GM21390 (cell line): Measurements from ENCODE around the gene HIVEP3.

ENCODE experiments used
- ATAC-seq: cut with Tn5 transposase; IDR thresholded peaks from one replicate; pipeline ENCODE4 v1.9.1; 2021; ENCODE audit not compliant: unreplicated experiment

The HIVEP3 gene

GRCh38 chr1:41592451-41593125 lies 326.1 kb downstream of the HIVEP3 start:
- no peak for ATAC-seq

DNA sequence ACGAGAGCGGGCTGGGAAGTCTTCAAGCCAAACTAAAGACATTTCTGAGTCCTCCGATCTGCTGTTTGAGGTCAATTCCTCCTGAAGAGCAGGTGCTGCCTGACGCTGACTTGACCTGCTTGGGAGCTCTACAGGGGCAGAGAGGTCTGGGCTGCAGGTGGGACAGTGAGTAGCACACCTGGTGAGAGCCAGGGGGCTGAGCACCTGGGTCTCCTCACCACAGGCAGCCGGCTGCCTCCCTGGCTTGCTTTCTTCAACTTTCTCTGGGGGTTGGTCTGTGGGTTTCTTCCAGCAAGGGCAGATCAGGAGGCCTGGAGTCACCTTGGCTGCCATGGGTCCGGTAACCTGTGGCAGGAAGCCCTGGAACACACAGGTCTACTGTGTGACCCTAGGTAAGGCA lies 326.8 kb downstream of the HIVEP3 start:
- no peak for ATAC-seq

DNA sequence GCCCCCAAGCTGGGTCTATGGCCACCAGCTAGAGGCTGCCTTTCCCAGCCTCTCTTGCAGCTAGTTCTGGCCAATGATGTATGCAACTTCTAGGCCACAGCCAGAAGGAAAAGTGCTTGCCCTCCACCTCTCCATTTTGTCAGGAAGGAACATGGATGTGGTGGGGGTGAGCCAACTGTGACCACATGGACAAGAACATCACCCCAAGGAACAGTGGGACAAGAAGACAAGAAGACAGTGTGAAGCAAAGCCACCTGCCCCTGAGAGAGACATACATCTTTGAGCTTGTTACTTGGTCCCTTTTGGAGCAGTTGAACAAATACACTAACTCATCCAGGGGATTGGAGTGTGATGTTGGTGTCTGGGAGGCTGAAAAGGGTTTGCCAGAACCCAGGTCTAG lies 328.4 kb downstream of the HIVEP3 start:
- ATAC-seq, result no peak

GRCh38 chr1:41589395-41589794 lies 329.3 kb downstream of the HIVEP3 start:
- ATAC-seq, result no peak

DNA sequence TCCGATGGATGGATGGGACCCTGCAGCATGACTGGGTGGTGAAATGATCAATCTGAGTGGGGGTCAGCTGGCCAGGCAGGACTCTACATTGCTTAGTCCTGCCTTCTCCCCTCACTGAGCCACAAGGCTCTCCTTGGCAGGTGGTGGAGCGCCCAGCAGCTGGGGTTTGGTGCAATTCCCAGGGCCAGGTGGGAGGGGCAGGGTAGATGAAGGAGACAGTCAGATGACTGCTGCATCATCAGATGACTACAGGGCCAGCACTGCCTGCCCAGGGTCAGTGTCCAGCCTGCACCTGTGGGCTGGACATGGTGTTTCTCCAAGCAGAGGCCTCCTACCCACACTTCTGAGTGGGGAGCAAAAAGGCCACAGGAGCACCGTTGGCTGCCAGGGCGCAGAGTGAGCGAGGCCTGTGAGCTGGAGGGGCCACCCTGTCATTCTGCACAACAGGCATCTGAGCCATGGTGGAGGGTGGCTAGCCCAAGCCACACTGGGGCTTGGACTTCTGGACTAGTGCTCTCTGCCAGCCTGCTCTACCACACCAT lies 330.3 kb downstream of the HIVEP3 start:
- no peak for ATAC-seq

- no peak for ATAC-seq
These were observed 330.9 kb downstream of the HIVEP3 start for GRCh38 chr1:41587791-41588190.

GRCh38 chr1:41586230-41586629 lies 332.5 kb downstream of the HIVEP3 start:
- ATAC-seq, result no peak

- ATAC-seq, result no peak
These were observed 334.8 kb downstream of the HIVEP3 start for GRCh38 chr1:41583658-41584547.

DNA sequence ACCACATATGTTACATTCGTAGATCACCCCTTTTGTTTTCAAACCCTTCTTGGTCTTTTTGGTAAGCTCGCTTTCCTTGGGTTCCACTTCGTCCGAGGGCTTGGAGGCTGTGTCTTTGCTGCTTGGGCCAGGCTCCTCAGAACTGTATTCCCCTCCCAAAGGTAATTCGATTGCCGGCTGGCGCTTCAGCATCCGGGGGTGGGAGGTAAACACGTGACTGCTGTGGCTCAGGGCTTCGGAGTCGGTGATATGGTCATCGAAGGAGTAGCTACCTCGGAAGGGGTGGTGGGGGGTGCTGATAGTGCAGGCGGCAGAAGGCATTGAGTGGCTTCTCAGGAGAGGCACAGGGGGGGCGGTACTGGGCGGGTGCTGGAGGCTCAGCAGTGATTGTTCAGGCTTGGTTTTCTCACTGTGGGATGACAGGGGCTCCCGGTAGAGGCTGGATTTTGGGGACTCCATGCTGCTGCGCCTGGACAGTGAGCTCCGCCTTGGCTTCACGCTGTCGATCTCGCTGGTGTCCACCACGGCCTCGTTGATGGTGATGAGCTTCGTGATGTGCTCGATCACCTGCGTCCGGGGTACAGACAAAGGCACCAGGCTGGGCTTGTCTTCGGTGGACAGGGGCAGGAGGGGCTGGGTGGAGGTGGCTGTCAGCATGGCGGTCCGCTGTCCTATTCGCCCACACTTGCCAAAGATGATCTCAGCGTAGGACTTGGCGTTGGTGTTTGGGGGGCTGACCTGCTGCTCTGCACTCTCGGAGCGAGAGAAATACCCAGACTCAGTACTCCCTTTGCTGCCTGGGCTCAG lies 335.7 kb downstream of the HIVEP3 start:
- ATAC-seq, result no peak

- no peak for ATAC-seq
These were observed 336.4 kb downstream of the HIVEP3 start for GRCh38 chr1:41582351-41582750.

DNA sequence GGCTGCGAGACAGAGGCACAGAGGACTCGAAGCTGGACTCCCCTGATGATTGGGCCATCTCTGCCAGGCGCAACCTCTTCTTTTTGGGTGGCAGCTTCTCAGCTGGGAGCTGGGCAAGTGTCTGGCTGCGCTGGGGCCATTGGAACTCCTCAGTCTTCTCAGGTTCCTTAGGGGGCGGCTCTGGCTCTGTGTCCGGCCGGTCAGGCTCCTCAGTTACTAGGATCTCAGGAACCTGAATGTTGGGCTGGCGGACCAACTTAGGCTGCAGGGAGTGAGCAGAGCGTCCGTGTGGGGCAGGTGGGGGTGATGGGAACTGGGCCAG lies 336.8 kb downstream of the HIVEP3 start:
- no peak for ATAC-seq

- no peak for ATAC-seq
These were observed 337.3 kb downstream of the HIVEP3 start for GRCh38 chr1:41581216-41582003.

DNA sequence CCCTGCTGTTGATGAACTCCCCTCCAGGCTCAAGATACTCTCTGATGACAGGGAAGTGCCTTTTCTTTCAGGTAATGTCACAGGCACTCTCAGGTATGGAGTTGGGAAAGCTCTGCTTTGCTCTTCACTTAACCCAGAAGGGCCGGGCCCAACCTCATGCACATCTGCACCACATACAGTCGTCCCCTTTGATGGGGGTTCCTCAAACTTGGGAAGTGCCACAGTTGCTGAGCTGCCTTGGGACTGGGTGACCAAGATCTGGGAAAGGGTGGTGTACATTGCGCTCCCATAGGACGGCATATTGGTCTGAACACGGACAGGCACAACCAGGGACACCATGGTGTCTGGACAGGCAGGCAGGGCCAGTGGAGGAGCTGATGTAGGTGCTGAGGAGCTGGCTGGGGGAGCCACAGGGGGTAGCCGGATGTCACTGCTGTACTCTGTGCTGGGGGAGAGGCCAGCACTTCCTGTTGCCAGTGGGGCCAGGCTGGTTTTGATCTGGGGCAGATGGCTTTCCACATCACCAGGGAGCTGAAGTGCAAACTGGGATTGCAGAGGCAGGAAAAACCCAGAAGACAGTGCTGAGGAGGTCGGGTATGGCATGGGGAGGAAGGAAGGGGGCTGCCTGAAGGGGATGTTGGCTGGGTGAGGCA lies 338.1 kb downstream of the HIVEP3 start:
- no peak for ATAC-seq

DNA sequence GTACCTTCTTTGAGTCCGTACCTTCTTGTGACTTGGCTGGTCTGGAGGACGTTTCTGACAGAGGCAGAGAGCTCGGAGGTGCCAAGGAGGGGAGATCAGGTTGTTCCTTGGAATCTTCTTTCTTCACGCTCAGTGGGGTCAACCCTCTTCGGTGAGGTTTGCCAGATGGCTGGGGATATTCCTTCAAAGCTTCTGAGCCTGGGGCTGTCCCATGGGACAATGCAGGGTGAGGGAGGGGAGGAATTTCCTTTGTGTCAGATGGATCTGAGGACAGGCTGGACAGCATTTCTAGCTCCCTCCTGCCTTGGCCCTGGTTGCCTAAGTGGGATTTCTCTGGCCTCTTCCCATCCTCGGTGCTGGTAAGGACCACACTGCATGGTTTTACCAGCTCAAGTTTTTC lies 338.7 kb downstream of the HIVEP3 start:
- ATAC-seq, result no peak

DNA sequence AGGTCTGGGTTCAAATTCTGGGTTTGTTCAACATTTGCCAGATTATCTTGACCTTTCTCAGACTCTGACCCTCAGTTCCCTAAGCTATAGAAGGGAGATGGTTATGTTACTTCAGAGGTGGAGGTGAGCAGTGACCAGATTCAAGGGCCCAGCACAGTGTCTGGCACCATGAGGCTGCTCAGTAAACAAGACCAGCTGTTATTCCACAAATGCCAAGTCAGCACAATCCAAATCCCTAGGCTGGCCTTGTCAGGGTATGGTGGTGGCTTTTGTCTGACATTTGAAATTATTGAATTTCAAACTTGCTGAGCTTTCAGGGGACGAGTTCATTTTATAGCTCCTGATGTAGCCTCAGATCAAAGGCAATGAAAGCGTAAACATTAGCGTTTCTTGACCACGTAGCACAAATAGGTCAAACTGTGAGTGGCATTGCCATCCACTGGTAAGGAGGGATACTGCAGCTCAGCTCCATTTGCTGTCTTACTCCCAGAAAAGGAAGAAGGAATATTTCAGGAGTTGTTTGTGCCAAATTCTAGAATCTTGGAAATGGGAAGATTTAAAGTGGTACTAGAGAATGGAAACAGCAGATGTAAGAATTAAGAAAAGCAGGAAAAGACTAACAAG lies 339.9 kb downstream of the HIVEP3 start:
- no peak for ATAC-seq

DNA sequence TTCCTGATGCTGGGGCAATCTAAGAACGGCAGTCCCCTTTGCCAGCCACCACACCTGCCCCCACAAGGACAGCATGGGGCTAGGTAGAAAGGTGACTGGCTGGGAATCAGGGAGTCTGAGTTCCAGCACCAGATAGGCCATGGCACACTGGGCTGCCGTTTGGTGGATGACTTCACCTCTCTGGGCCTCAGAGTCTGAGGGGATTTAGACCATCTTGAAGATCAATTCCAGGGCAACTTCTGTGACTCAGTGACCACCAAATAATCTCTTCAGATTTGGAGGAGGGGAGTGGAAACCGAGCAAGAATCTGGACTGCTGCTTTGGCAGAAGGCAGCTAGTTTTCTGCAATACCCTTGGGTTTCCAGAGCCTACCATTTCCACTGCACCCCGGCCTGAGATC lies 342.1 kb downstream of the HIVEP3 start:
- no peak for ATAC-seq

GRCh38 chr1:41576206-41576605 lies 342.5 kb downstream of the HIVEP3 start:
- ATAC-seq, result no peak

- no peak for ATAC-seq
These were observed 343.9 kb downstream of the HIVEP3 start for GRCh38 chr1:41574842-41575241.

- ATAC-seq, result no peak
These were observed 344.7 kb downstream of the HIVEP3 start for GRCh38 chr1:41573785-41574713.
